ENCODE measurements around the gene TEKT3.

Gene TEKT3

GRCh38 chr17:15348021-15348420 is 6.6 kb upstream of the TEKT3 start:
- DNase-seq = no peak

GRCh38 chr17:15346066-15346595 is 4.7 kb upstream of the TEKT3 start:
- no peak for DNase-seq

- no peak for DNase-seq
Measured at GRCh38 chr17:15343749-15344148, 2.4 kb upstream of the TEKT3 start.

- no peak for DNase-seq
Measured at GRCh38 chr17:15342460-15342859, 1.1 kb upstream of the TEKT3 start.

GRCh38 chr17:15341966-15342365 is 569 bp upstream of the TEKT3 start:
- no peak for DNase-seq

GRCh38 chr17:15340966-15341365 is 431 bp downstream of the TEKT3 start:
- DNase-seq = no peak

- no peak for DNase-seq
Measured at GRCh38 chr17:15335446-15335845, 6.0 kb downstream of the TEKT3 start.

- DNase-seq = no peak
Measured at GRCh38 chr17:15334266-15334665, 7.1 kb downstream of the TEKT3 start.

GRCh38 chr17:15332338-15332737 is 9.1 kb downstream of the TEKT3 start:
- DNase-seq = no peak

GRCh38 chr17:15323131-15323530 is 18.3 kb downstream of the TEKT3 start:
- DNase-seq = no peak

GRCh38 chr17:15321556-15322251 is 19.7 kb downstream of the TEKT3 start:
- no peak for DNase-seq

- no peak for DNase-seq
Measured at GRCh38 chr17:15319452-15320010, 21.9 kb downstream of the TEKT3 start.

GRCh38 chr17:15311996-15312395 is 29.4 kb downstream of the TEKT3 start:
- DNase-seq = no peak

- no peak for DNase-seq
Measured at GRCh38 chr17:15309793-15310192, 31.6 kb downstream of the TEKT3 start.

- DNase-seq = no peak
Measured at GRCh38 chr17:15309236-15309635, 32.2 kb downstream of the TEKT3 start.

GRCh38 chr17:15308758-15309157 is 32.6 kb downstream of the TEKT3 start:
- no peak for DNase-seq

- DNase-seq = no peak
Measured at GRCh38 chr17:15307710-15308111, 33.7 kb downstream of the TEKT3 start.

GRCh38 chr17:15303851-15304250 is 37.5 kb downstream of the TEKT3 start:
- DNase-seq = no peak

- DNase-seq = no peak
Measured at GRCh38 chr17:15303268-15303667, 38.1 kb downstream of the TEKT3 start.

- no peak for DNase-seq
Measured at GRCh38 chr17:15301845-15302244, 39.6 kb downstream of the TEKT3 start.

- DNase-seq = no peak
Measured at GRCh38 chr17:15298176-15298575, 43.2 kb downstream of the TEKT3 start.

GRCh38 chr17:15293558-15293957 is 47.8 kb downstream of the TEKT3 start:
- no peak for DNase-seq

GRCh38 chr17:15291674-15292361 is 49.6 kb downstream of the TEKT3 start:
- DNase-seq = no peak

- no peak for DNase-seq
Measured at GRCh38 chr17:15290605-15291004, 50.8 kb downstream of the TEKT3 start.
